AG04449 (cell line): ENCODE data around the gene SLC35C1.
A peak's percentile ranks its signal among the peaks of the same experiment; 100 is the strongest.

Experiments used
- CTCF ChIA-PET: fragments of 350-600 bp; formaldehyde crosslinking; extraction: SDS; loops from one replicate; lab custom pipeline; 2021; ENCODE audit warnings: antibody characterized with exemption; lab: Yijun Ruan, JAX
- POLR2A ChIA-PET: fragments of 400-600, 350-600 bp; formaldehyde crosslinking; extraction: SDS; loops from one replicate; lab custom pipeline; 2020; ENCODE audit warnings: antibody characterized with exemption, inconsistent platforms; lab: Yijun Ruan, JAX
- DNase-seq: peaks from one replicate; pipeline ENCODE4 v3.0.0-alpha.2; 2010; ENCODE audit warnings: low read depth, low spot score
- H3K4me3 ChIP-seq: 2 replicates; pipeline ENCODE4 v1.5.1; 2011; ENCODE audit warnings: low read depth, mild to moderate bottlenecking, control low read depth, low read length
- CTCF ChIP-seq: IDR thresholded peaks from one replicate; pipeline ENCODE4 v1.5.1; 2011; ENCODE audit warnings: mild to moderate bottlenecking, moderate library complexity, low read length, control low read depth, inconsistent platforms; ENCODE audit not compliant: insufficient read depth; ENCODE audit errors: missing control alignments

The SLC35C1 gene

GRCh38 chr11:45844822-45845578 lies 40.1 kb downstream of the SLC35C1 start:
- no peak overlapping the region for H3K4me3 ChIP-seq
- TF ChIP-seq CTCF: no peak
- DNase-seq: no peak
- CTCF ChIA-PET: interaction anchor here (1.1 to 6.7 kb wide), 7 partner anchors 11 to 162 kb away, joined by 3 to 118 read pairs (median 5); partner anchors contain the start of gene PEX16
- POLR2A ChIA-PET: no interaction called here

GRCh38 chr11:45846174-45846675 lies 41.3 kb downstream of the SLC35C1 start:
- TF ChIP-seq CTCF: no peak
- DNase-seq: no peak
- ChIA-PET POLR2A (interaction anchor here (1.4 to 1.6 kb wide), 2 partner anchors 12 to 14 kb away, joined by 8 to 10 read pairs; no protein-coding TSS in a partner anchor), CTCF (interaction anchor here (1.6 to 6.7 kb wide), 5 partner anchors 10 to 27 kb away, joined by 5 to 118 read pairs (median 48); no protein-coding TSS in a partner anchor)
- no peak overlapping the region for H3K4me3 ChIP-seq

- DNase-seq: peak; percentile 93
- H3K4me3 ChIP-seq: peak within 1 kb of the TSS; percentile 95
- POLR2A ChIA-PET: interaction anchor here (0.5 to 1.6 kb wide), 6 partner anchors 9 to 445 kb away, joined by 3 to 10 read pairs (median 4); partner anchors contain the start of gene PEX16
- no peak for TF ChIP-seq CTCF
- CTCF ChIA-PET: interaction anchor here (0.7 to 6.7 kb wide), 6 partner anchors 11 to 159 kb away, joined by 3 to 118 read pairs (median 26); no protein-coding TSS in a partner anchor
These were observed 42.3 kb downstream of the SLC35C1 start, which contains the start of gene CRY2 for GRCh38 chr11:45846974-45847910. CRY2 (plus strand) TSS chr11:45847475; CDS start chr11:45847491, 16 bp downstream.

- peak; percentile 24 for TF ChIP-seq CTCF
- DNase-seq: no peak
- POLR2A ChIA-PET: interaction anchor here (0.6 to 1.6 kb wide), 3 partner anchors 10 to 392 kb away, joined by 3 to 10 read pairs (median 8); no protein-coding TSS in a partner anchor
- peak overlapping the region; percentile 95 for H3K4me3 ChIP-seq
- CTCF ChIA-PET: interaction anchor here (0.7 kb wide), 1 partner anchor 10 kb away, joined by 3 read pairs; no protein-coding TSS in a partner anchor
These were observed 43.0 kb downstream of the SLC35C1 start for GRCh38 chr11:45847911-45848316.

- no peak for TF ChIP-seq CTCF
- ChIA-PET POLR2A (interaction anchor here (0.6 kb wide), 1 partner anchor 391 kb away, joined by 3 read pairs; no protein-coding TSS in a partner anchor), CTCF (no interaction called here)
- DNase-seq: no peak
- peak overlapping the region; percentile 95 for H3K4me3 ChIP-seq
These were observed 43.7 kb downstream of the SLC35C1 start for GRCh38 chr11:45848654-45849081.
